Measurements from ENCODE around the gene CASP10.

The CASP10 gene

GRCh38 chr2:201257956-201258665, 75.2 kb downstream of the CASP10 start:
- DNase-seq = peak in 2 of 58 donors; percentile 15 to 21

- DNase-seq = no peak
Observed at GRCh38 chr2:201258666-201259615, 76.0 kb downstream of the CASP10 start.

GRCh38 chr2:201260302-201260800, 77.4 kb downstream of the CASP10 start, which contains the start of gene CASP8:
CASP8 (plus strand) TSS chr2:201260536; CDS start chr2:201266487, 5,951 bp downstream.
- no peak for DNase-seq

GRCh38 chr2:201261471-201261870, 78.5 kb downstream of the CASP10 start:
- DNase-seq = no peak

GRCh38 chr2:201261906-201262305, 79.0 kb downstream of the CASP10 start:
- no peak for DNase-seq

GRCh38 chr2:201262718-201263117, 79.8 kb downstream of the CASP10 start:
- no peak for DNase-seq

- DNase-seq = no peak
Observed at GRCh38 chr2:201263779-201264178, 80.8 kb downstream of the CASP10 start.

GRCh38 chr2:201264472-201265173, 81.7 kb downstream of the CASP10 start:
- no peak for DNase-seq

GRCh38 chr2:201266629-201267028, 83.7 kb downstream of the CASP10 start:
- no peak for DNase-seq

GRCh38 chr2:201267278-201268030, 84.5 kb downstream of the CASP10 start:
- no peak for DNase-seq

GRCh38 chr2:201269764-201270163, 86.8 kb downstream of the CASP10 start:
- DNase-seq = no peak

- DNase-seq = no peak
Observed at GRCh38 chr2:201270293-201271001, 87.5 kb downstream of the CASP10 start.

GRCh38 chr2:201271917-201272316, 89.0 kb downstream of the CASP10 start:
- DNase-seq = no peak

GRCh38 chr2:201273330-201273983, 90.5 kb downstream of the CASP10 start:
- no peak for DNase-seq

- DNase-seq = peak in 3 of 58 donors; percentile 8 to 23 (median 10)
Observed at GRCh38 chr2:201275069-201275468, 92.1 kb downstream of the CASP10 start.

- DNase-seq = no peak
Observed at GRCh38 chr2:201275990-201276389, 93.0 kb downstream of the CASP10 start.

- no peak for DNase-seq
Observed at GRCh38 chr2:201276511-201276910, 93.6 kb downstream of the CASP10 start.

Data from anterior cingulate cortex (tissue), 58 donors.